Measurements from ENCODE around the gene KANK2. TPM values are rescaled to one million over a fixed set of nuclear protein-coding genes. Genes with fewer than 3 reads are reported as not detected.

Gene KANK2
- total and polyA plus RNA-seq, 2 of the 8 experiments (the other 6 are each of a cell fraction or from before 2014, with no cell fraction given), result 25.2 to 42.3 TPM

DNA sequence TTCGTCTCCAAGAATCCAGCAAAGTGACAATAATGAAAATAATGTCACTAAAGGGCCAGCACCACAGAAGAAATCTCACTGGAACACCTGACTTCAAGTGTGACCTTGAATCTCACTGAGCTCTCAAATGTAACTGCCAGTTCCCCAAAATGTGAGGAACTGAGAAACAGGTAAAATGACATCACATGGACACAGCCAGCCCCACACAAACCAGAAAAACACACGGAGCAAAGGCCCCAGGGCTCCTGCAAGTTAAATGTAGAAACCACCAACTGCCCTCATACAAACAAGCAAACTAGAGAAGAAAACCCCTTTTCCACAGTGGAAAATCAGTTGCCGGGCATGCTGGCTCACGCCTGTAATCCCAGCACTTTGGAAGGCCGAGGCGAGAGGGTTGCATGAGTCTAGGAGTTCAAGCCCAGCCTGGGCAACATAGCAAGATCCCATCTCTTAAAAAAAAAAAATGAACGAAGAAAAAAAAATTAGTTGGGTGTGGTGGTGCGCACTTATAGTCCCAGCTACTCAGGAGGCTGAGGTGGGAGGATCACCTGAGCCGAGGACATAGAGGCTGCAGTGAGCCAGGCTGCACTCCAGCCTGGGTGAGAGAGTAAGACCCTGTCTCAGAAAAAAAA, 8.7 kb upstream of the KANK2 start (continued):
- no peak for TF ChIP-seq EP300 (IDR thresholded peaks at IDR 0.05; ENCODE audit: borderline replicate concordance in 1 of 2, low read depth in 2 of 2, low read length in 2 of 2)
- no peak for TF ChIP-seq KDM5A (IDR thresholded peaks at IDR 0.05; ENCODE audit: low read length)
- no peak for TF ChIP-seq CTBP2 (IDR thresholded peaks at IDR 0.05; ENCODE audit: borderline replicate concordance, insufficient read depth, insufficient read length, low read length)
- TF ChIP-seq TAF7 (optimal IDR thresholded peaks at IDR 0.05; ENCODE audit: borderline replicate concordance, low read depth, low read length), result no peak
- TF ChIP-seq, protein P1, sequence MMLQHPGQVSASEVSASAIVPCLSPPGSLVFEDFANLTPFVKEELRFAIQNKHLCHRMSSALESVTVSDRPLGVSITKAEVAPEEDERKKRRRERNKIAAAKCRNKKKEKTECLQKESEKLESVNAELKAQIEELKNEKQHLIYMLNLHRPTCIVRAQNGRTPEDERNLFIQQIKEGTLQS (IDR thresholded peaks at IDR 0.05; ENCODE audit: insufficient read depth, low read depth, low read length), result no peak
- TF ChIP-seq MAFK (IDR thresholded peaks at IDR 0.05; ENCODE audit: low read depth, low read length), result no peak
- TF ChIP-seq RNF2 (IDR thresholded peaks at IDR 0.05; ENCODE audit: borderline replicate concordance, low read depth, low read length, missing control alignments, poor library complexity, severe bottlenecking), result no peak

All from H1 (cell line).